Measurements from ENCODE around the gene OPA1. TPM values are rescaled to one million over a fixed set of nuclear protein-coding genes. Genes with fewer than 3 reads are reported as not detected.

The OPA1 gene
- polyA plus RNA-seq, 1 donor (not counting 4 experiments of a cell fraction or from before 2014, with no cell fraction given): 50.1 TPM

GRCh38 chr3:193553586-193553985 is 39.4 kb upstream of the OPA1 start:
- Histone ChIP-seq H3K9ac (ENCODE audit: control insufficient read depth, extremely low read depth, insufficient read depth, low read length) (no peak overlapping the region), H3K9me3 (ENCODE audit: control insufficient read depth, low read depth, low read length) (no peaks in the 10 kb centered on the region), H3K4me3 (ENCODE audit: control insufficient read depth in 2 of 3, extremely low read depth in 1 of 3, insufficient read depth in 2 of 3, low read depth in 1 of 3, low read length in 3 of 3) (no peak overlapping the region), H3K4me2 (ENCODE audit: control insufficient read depth, extremely low read depth, insufficient read depth, low read depth, low read length) (no peak overlapping the region), H3K4me1 (ENCODE audit: control insufficient read depth, extremely low read depth, insufficient read depth, low read length) (no peaks in the 10 kb centered on the region), H3K36me3 (ENCODE audit: control insufficient read depth in 2 of 2, extremely low read depth in 1 of 2, insufficient read depth in 2 of 2, low read length in 2 of 2) (no peaks in the 10 kb centered on the region), H2AFZ (ENCODE audit: control insufficient read depth, low read length) (no peak overlapping the region), H3K27ac (ENCODE audit: control insufficient read depth, insufficient read depth, low read length) (no peak overlapping the region), H3K27me3 (ENCODE audit: control insufficient read depth, extremely low read depth, insufficient read depth, low read length) (peaks cover 9% of the 10 kb centered on the region), H3K79me2 (ENCODE audit: control insufficient read depth, insufficient read depth, low read length) (no peaks in the 10 kb centered on the region), H4K20me1 (ENCODE audit: control insufficient read depth, extremely low read depth, insufficient read depth, low read length) (no peaks in the 10 kb centered on the region), H3K9me1 (ENCODE audit: control insufficient read depth, extremely low read depth, insufficient read depth, low read length) (no peaks in the 10 kb centered on the region)
- TF ChIP-seq, protein P1, sequence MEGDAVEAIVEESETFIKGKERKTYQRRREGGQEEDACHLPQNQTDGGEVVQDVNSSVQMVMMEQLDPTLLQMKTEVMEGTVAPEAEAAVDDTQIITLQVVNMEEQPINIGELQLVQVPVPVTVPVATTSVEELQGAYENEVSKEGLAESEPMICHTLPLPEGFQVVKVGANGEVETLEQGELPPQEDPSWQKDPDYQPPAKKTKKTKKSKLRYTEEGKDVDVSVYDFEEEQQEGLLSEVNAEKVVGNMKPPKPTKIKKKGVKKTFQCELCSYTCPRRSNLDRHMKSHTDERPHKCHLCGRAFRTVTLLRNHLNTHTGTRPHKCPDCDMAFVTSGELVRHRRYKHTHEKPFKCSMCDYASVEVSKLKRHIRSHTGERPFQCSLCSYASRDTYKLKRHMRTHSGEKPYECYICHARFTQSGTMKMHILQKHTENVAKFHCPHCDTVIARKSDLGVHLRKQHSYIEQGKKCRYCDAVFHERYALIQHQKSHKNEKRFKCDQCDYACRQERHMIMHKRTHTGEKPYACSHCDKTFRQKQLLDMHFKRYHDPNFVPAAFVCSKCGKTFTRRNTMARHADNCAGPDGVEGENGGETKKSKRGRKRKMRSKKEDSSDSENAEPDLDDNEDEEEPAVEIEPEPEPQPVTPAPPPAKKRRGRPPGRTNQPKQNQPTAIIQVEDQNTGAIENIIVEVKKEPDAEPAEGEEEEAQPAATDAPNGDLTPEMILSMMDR (optimal IDR thresholded peaks at IDR 0.05 in 1 of 3, IDR thresholded peaks at IDR 0.05 in 1 of 3, conservative IDR thresholded peaks at IDR 0.05 in 1 of 3; ENCODE audit: extremely low read depth in 1 of 3, insufficient read depth in 2 of 3, low read length in 3 of 3): no peak
- DNase-seq (ENCODE audit: low read depth, low spot score) (no peak), FAIRE-seq (no peak)
- dilution Hi-C loops (cut with MboI; ENCODE audit: extremely low pct_ligation_motif_present, low sequenced_read_pairs): no loop called here

DNA sequence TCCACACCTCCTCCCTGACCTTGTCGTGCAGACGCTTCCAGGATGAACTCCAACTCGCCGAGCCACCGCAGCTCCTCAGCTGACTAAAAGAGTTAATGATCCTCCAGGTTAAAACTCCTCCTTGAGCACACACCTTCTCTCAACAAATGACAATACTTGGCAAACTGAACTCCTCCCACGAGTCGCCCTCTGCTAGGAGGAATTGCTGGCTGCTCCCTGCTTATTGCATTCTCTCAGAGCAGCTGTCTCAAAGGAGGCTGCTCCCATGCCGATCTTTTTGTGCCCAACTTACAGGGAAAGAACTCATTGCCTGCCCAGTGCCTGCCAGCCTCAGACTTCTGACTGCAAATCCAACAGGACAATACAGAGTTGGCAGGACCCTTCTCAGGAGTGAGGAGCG is 38.2 kb upstream of the OPA1 start, which contains the start of gene ATP13A4:
Gene ATP13A4 (minus strand): TSS at position 85 of the 400 bp plus-strand sequence. CDS start 96 bp downstream, outside the sequence.
- dilution Hi-C loops (cut with MboI; ENCODE audit: extremely low pct_ligation_motif_present, low sequenced_read_pairs): no loop called here
- H3K4me3 ChIP-seq (ENCODE audit: control insufficient read depth in 2 of 3, extremely low read depth in 1 of 3, insufficient read depth in 2 of 3, low read depth in 1 of 3, low read length in 3 of 3): no peak within 1 kb of the TSS
- H3K9me1 ChIP-seq (ENCODE audit: control insufficient read depth, extremely low read depth, insufficient read depth, low read length): no peaks in the 10 kb centered on the region
- H3K27me3 ChIP-seq (ENCODE audit: control insufficient read depth, extremely low read depth, insufficient read depth, low read length): peaks cover 9% of the 10 kb centered on the region
- no peak within 1 kb of the TSS for H3K9ac ChIP-seq (ENCODE audit: control insufficient read depth, extremely low read depth, insufficient read depth, low read length)
- H3K9me3 ChIP-seq (ENCODE audit: control insufficient read depth, low read depth, low read length): no peaks in the 10 kb centered on the region
- H2AFZ ChIP-seq (ENCODE audit: control insufficient read depth, low read length): no peak within 1 kb of the TSS
- H4K20me1 ChIP-seq (ENCODE audit: control insufficient read depth, extremely low read depth, insufficient read depth, low read length): no peaks in the 10 kb centered on the region
- FAIRE-seq: no peak
- TF ChIP-seq EZH2 (IDR thresholded peaks at IDR 0.05; ENCODE audit: low read length): no peak
- TF ChIP-seq, protein P1 (optimal IDR thresholded peaks at IDR 0.05 in 1 of 3, IDR thresholded peaks at IDR 0.05 in 1 of 3, conservative IDR thresholded peaks at IDR 0.05 in 1 of 3; ENCODE audit: extremely low read depth in 1 of 3, insufficient read depth in 2 of 3, low read length in 3 of 3): no peak
- no peak for DNase-seq (ENCODE audit: low read depth, low spot score)
- no peaks in the 10 kb centered on the region for H3K79me2 ChIP-seq (ENCODE audit: control insufficient read depth, insufficient read depth, low read length)
- H3K4me2 ChIP-seq (ENCODE audit: control insufficient read depth, extremely low read depth, insufficient read depth, low read depth, low read length): no peak within 1 kb of the TSS
- no peaks in the 10 kb centered on the region for H3K4me1 ChIP-seq (ENCODE audit: control insufficient read depth, extremely low read depth, insufficient read depth, low read length)
- no peaks in the 10 kb centered on the region for H3K36me3 ChIP-seq (ENCODE audit: control insufficient read depth in 2 of 2, extremely low read depth in 1 of 2, insufficient read depth in 2 of 2, low read length in 2 of 2)
- no peak within 1 kb of the TSS for H3K27ac ChIP-seq (ENCODE audit: control insufficient read depth, insufficient read depth, low read length)
